NCI-H146 treated with DMSO at 0.1 percent for 48 hours (cell line): ENCODE measurements around the gene GABBR2.
"Not testable (repeated sequence)": the region's sequence is repeated elsewhere in the genome, so short reads cannot be mapped to it uniquely, and the experiment has no call there.

Experiments
- DNase-seq: peaks from one replicate; lab custom pipeline; 2025; ENCODE audit not compliant: unreplicated experiment; lab: John Stamatoyannopoulos, UW

GABBR2 gene

DNA sequence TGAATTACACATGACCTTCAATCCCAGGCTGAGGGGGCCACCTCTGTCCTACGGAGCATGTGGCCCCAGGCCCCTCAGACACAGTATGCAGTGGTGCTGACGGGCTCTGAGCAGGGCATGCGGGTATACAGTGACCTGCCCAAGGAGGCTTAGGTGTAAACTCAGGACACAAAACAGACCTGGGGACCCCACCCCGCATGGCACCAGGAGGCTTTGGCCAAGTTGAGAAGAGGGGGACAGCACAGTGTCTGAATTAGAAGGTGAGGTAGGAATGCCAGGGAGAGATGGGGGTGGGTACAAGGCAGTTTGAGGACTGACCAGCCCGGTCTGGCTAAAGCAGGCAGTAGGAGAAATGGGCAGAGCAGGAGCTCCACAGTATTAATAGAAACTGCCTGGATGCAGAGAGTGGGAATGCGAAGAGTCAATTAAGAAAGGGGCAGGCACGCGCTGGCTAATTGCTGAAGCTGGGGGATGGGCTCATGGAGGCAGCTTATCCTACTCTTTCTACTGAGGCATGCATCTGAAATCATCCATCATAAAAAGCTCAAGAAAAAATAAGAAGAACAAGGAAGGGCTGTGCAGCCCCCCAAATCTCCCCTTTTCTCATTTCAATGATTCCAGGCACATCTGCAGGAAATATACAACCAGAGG, 109.0 kb downstream of the GABBR2 start:
- no peak for DNase-seq

DNA sequence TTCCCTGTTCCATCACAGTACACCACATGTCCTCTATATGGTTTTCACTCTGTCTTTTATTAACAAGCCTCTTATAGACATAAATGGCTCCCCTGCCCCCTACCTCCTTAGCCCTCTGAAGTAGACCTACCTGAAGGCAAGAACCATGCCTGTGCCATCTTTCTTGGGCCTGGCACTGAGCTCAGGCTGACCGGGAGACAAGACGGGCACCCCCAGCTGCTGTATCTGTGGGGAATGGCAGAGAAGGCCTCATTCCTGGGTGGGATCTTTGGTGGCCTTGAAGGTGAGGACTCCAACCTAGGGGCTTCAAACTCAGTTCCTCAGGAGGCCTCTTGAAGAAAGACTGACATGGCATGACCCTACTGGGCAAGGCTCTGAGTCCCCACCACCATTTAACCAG, 109.9 kb downstream of the GABBR2 start:
- DNase-seq = no peak

DNA sequence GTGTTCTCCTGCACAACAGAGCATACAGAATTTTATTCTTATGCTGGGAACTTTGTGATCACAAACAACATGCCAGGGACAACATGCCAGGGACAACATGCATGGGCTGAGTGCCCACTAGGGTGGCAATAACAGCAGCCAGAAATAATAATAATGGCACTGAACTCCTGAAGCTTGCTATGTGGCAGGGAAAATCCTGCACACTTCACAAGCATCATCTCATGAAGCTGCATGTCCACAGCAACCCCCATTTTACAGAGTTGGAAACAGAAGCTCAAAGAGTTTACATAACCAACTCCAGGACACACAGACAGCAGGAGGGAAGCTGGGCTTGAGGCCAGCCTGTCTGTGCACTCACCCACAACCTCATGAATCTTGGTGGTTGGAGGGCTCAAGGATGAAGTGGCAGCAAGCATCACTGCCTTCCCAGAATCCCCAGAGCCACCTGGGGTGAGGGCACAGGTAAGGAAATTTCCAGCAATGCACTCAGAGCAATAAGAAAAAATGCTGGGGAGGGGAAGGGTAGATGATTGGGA, 111.4 kb downstream of the GABBR2 start:
- no peak for DNase-seq

DNA sequence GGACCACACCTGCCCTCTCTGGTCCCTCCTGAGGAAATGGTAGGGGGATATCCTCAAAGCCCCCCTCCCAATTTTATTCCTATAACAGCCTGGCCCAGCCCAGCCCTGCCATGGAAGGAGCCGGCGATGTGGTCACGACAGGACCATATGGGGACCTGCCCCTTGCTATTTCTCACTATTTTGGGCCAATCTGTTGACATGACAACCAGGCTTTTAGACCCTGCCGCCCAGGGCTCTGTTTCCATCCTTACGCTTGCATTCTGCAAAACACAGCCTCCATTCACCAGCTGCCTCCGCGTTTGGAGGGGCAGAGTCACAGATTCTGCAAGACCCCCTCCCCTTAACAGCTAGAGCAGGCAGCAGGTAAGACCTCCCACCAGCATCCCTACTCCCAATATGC, 112.2 kb downstream of the GABBR2 start:
- no peak for DNase-seq

- DNase-seq = no peak
Observed at GRCh38 chr9:98594546-98595160, 114.1 kb downstream of the GABBR2 start.

- DNase-seq = no peak
Observed at GRCh38 chr9:98593354-98594253, 115.1 kb downstream of the GABBR2 start.

GRCh38 chr9:98591696-98592095, 117.0 kb downstream of the GABBR2 start:
- no peak for DNase-seq

- no peak for DNase-seq
Observed at GRCh38 chr9:98590101-98590500, 118.6 kb downstream of the GABBR2 start.

GRCh38 chr9:98589102-98589501, 119.6 kb downstream of the GABBR2 start:
- no peak for DNase-seq

DNA sequence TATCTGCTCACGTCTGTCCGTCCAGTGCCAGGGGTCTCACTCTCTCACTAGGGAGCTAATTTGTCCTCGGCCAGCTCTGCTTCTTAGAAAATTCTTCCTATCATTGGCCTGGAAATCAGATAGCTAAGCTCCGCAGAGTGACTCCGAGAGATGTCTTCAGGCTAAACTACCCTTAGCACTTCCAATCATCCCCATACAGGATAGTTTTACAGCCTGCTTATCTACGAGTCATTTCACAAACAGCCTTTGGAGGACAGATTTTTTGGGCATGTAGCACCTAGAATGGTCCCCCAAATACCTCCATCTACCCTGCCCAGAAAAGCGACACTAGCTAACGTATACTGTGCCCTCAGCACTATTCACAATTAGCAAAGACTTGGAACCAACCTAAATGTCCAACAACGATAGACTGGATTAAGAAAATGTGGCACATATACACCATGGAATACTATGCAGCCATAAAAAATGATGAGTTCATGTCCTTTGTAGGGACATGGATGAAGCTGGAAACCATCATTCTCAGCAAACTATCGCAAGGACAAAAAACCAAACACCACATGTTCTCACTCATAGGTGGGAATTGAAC, 123.8 kb downstream of the GABBR2 start:
- not testable (repeated sequence) for DNase-seq

- no peak for DNase-seq
Observed at GRCh38 chr9:98584059-98584458, 124.7 kb downstream of the GABBR2 start.

DNA sequence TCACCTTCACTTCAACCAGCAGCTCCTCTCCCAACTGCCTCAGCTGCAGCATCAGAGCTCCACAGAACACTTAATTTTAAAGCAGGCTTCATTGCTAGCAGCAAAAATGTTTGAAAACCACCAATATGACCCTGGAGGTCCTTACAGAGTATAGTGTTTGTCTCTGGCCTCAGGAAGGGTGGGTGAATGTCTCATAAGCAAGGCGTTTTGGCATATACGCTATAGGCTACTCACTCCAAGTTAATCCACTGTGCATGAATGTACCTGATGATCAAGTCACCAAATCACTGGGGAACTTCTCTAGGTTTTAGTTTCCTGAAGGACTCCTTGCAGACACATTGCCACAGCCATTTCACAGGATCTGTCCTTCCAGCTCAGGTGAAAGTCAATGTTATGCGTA, 125.3 kb downstream of the GABBR2 start:
- no peak for DNase-seq

DNA sequence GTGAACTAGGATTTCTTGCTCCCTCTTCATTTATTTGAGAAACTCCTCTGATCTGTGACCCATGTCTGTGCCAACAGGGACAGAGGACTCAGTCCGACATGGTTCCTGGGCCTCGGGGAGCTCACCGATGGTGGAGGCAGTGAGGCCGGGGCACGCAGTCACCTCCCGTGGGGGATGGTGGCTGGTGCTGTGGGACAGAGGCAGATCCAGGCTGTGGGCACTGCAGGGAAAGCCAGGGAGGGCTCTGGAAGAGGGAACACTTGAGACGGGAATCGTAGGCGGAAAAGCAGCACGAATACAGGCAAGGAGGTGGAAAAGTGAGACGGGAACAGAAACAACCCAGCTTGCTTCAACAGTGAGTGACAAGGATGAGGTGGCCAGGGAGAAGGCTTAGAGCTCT, 127.8 kb downstream of the GABBR2 start:
- DNase-seq = no peak

DNA sequence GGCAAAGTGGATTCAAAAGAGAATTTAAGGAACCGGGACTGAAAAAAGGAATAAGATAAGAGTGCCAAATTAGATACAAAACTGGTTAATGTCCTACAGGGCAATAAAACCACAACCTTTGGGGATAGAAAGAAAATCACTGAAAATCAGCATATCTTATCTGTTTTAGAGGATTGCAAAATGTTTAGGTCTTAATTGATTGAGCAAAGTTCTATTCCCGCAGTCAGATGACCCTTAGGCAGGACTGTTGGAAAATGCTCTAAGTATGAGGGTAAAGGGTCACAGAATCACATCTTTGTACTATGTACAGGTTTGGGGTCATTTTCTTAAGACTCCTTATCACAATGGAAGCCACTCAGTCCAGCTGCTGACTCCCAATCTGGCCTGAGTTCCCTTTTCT, 129.0 kb downstream of the GABBR2 start:
- no peak for DNase-seq

DNA sequence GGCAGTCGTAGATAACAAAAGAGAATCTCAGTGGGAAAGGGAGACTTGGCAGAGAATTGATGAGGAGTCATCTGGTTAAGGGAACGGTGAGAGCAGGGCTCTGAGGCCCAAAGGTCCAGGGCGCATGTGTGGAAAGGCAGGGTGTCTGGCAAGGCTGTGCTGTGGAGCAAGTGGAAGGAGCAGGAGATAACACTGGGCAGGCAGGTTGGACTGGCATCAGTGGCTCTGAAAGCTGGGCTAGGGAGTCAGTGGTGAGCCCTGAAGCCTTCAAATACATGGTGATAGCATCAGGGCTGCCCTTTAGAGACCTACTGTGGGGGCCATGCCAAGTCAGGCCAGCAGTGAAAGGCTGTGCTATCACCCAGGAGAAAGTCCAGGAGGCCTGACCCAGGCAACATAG, 131.3 kb downstream of the GABBR2 start:
- no peak for DNase-seq

DNA sequence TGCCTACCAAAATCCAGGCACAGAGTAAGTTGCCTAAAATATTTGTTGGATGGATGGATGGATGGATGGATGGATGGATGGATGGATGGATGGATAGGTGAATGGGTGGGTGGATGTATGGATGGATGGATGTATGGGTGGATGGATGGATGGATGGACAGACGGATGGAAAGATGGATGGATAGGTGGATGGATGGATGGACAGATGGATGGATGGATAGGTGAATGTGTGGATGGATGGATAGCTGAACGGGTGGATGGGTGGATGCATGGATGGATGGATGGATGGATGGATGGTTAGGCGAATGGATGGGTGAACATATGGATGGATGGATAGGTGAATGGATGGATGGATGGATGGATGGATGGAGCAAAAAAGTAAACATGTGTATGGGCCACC, 131.9 kb downstream of the GABBR2 start:
- no peak for DNase-seq

DNA sequence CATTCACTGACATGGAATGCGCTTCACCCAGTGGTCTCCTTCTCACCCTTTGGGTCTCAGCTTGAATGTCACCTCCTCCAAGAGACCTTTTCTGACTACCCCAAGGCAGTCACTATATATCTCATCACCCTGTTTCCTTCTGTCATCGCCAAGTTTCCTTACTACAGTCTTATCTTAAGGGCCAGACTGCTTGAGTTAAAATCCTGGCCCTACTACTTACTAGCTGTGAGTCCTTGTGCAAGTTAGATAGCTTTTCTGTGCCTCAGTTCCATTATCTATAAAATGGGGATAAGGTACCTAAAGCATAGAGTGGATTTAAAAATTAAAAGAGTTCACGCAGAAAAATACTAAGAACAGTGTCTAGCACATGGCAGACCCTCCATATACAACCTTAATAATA, 132.4 kb downstream of the GABBR2 start:
- no peak for DNase-seq

DNA sequence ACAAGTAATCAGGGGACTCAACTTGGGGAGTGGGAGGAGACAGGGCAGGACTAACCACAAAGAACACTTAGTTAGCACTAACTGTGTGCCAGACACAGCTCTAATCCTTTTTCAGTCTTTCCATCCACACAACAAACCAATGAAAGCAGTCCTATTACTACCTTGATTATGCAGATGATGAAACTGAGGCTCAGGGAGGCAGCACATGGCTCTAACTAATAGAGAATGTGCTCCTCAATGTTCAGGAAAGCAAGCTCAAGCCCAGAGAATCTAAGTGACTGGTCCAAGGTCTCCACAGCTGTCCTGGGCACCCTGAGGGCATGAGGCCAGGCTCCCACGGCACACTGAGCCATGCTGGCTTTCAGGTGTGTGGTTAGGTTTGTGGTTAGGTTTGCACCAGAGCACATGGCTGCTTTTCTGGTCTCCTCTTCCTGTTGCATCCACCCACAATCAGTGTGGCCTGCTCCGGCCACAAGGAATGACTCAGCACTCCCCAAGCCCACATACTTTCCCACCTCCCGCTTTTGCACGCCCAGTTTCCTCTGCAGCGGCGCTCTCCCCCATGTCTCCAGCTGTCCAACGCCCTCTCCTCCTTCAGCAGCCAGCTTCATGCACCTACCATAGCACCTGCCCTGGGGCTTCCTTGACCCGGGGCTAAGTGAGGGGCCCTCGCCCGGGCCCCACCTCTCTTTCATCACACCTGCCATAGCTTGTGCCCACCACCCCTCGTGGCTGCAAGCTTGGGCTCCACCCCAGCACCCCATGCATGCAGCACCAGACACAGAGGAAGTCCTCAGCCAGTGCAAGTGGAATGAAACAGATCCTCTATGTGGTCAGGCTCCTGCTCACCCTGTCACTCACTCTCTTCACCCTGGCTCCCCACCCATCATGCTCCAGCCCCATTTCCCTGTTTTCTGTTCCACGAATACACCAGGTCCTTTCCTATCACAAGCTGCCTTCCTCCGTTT, 133.1 kb downstream of the GABBR2 start:
- DNase-seq = no peak

GRCh38 chr9:98573749-98574278, 134.9 kb downstream of the GABBR2 start:
- DNase-seq = no peak

- DNase-seq = no peak
Observed at GRCh38 chr9:98572796-98573195, 135.9 kb downstream of the GABBR2 start.
